Measurements from ENCODE around the gene MRPL34. TPM values are rescaled to one million over a fixed set of nuclear protein-coding genes. Genes with fewer than 3 reads are reported as not detected.
A peak's percentile ranks its signal among the peaks of the same experiment; 100 is the strongest.

Gene MRPL34
- total RNA-seq, 3 donors from 2014 or later = 111 to 137 (median 126) TPM

GRCh38 chr19:17325881-17326594 is 20.4 kb downstream of the MRPL34 start:
- no peaks in the 10 kb centered on the region for H3K36me3 Mint-ChIP-seq (ENCODE audit: insufficient read depth)
- no peak overlapping the region for H3K4me3 Mint-ChIP-seq
- H3K9me3 Mint-ChIP-seq = no peaks in the 10 kb centered on the region
- peaks cover 13% of the 10 kb centered on the region for H3K4me1 Mint-ChIP-seq (ENCODE audit: low read depth)
- H3K27me3 Mint-ChIP-seq (ENCODE audit: low read depth) = peaks cover 2% of the 10 kb centered on the region
- DNase-seq (no peak), ATAC-seq (no peak)

DNA sequence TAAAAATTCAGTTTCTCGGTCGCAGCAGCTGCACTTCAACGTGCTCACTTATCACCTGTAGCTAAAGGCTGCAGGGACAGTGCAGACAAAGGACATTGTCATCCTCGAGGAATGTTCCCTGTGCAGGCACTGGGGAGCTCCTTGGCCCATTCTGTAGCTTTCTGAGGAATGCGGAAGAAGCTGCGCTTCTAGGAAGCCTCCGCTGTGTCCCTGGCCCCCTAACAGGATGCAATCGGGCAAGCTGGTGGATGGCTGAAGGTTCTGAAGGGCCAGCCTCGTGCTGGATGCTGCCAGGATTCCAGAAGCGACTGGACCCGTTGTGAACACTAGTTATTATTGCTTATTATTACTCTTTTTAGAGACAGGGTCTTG is 20.9 kb downstream of the MRPL34 start:
- H3K4me3 Mint-ChIP-seq = no peak overlapping the region
- no peak for DNase-seq
- peaks cover 13% of the 10 kb centered on the region for H3K4me1 Mint-ChIP-seq (ENCODE audit: low read depth)
- no peaks in the 10 kb centered on the region for H3K36me3 Mint-ChIP-seq (ENCODE audit: insufficient read depth)
- no peak for ATAC-seq
- H3K9me3 Mint-ChIP-seq = no peaks in the 10 kb centered on the region
- peaks cover 2% of the 10 kb centered on the region for H3K27me3 Mint-ChIP-seq (ENCODE audit: low read depth)

GRCh38 chr19:17327068-17327653 is 21.5 kb downstream of the MRPL34 start:
- ATAC-seq = no peak

GRCh38 chr19:17327654-17328516 is 22.2 kb downstream of the MRPL34 start:
- Mint-ChIP-seq H3K9me3 (no peaks in the 10 kb centered on the region), H3K4me3 (peak overlapping the region; percentile 75), H3K27me3 (ENCODE audit: low read depth) (peaks cover 2% of the 10 kb centered on the region), H3K4me1 (ENCODE audit: low read depth) (peaks cover 10% of the 10 kb centered on the region), H3K36me3 (ENCODE audit: insufficient read depth) (no peaks in the 10 kb centered on the region)
- DNase-seq (peak; percentile 50), ATAC-seq (peak; percentile 64 to 66)

More at GRCh38 chr19:17327068-17327653, 21.5 kb downstream of the MRPL34 start:
- peak overlapping the region; percentile 20 for H3K4me3 Mint-ChIP-seq
- peaks cover 2% of the 10 kb centered on the region for H3K27me3 Mint-ChIP-seq (ENCODE audit: low read depth)
- no peaks in the 10 kb centered on the region for H3K9me3 Mint-ChIP-seq
- H3K4me1 Mint-ChIP-seq (ENCODE audit: low read depth) = peaks cover 13% of the 10 kb centered on the region
- no peaks in the 10 kb centered on the region for H3K36me3 Mint-ChIP-seq (ENCODE audit: insufficient read depth)
- DNase-seq = no peak

DNA sequence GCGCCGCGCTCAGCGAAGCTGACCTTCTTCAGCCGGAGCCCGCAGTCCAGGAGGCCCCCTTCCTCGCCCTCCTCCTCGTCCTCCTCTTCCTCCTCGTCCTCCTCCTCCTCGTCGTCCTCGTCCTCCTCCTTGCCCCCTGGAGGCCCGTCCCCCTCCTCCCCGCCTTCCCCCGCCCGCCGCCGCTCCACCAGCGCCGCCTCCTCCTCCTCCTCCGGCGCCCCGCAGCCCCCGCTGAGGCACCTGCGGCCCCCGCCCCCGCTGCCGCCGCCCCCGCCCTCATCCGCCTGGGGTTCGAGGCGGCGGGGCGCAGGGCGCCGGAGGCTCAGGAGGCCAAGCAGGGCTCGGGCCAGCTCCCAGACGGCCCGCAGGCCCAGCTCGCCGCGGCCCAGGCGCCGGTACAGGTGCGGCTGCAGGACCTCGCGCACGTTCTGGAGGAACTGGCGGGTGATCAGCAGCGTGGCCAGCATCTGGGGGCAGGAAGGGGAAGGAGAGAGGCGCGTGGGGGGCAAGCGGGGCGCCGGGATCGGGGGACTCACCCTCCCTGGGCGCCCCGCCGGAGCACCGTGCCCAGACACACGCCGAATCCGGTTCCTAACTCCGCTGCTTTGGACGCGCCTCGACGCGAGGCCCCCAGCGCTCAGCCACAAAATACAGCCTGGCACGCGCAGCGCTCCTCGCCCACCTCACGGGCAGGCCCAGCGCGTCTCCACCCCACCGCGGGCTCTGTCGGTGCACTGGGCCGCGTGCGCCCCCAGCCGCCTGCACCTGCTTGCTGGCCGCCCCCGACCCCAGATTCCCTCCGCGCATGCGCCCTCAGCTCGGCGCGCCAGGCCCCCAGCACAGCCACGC is 23.1 kb downstream of the MRPL34 start:
- ATAC-seq (peak; percentile 24 to 35), DNase-seq (peak; percentile 51)
- Mint-ChIP-seq H3K9me3 (no peaks in the 10 kb centered on the region), H3K4me3 (peak overlapping the region; percentile 75), H3K4me1 (ENCODE audit: low read depth) (peaks cover 14% of the 10 kb centered on the region), H3K36me3 (ENCODE audit: insufficient read depth) (no peaks in the 10 kb centered on the region), H3K27me3 (ENCODE audit: low read depth) (peaks cover 2% of the 10 kb centered on the region)

DNA sequence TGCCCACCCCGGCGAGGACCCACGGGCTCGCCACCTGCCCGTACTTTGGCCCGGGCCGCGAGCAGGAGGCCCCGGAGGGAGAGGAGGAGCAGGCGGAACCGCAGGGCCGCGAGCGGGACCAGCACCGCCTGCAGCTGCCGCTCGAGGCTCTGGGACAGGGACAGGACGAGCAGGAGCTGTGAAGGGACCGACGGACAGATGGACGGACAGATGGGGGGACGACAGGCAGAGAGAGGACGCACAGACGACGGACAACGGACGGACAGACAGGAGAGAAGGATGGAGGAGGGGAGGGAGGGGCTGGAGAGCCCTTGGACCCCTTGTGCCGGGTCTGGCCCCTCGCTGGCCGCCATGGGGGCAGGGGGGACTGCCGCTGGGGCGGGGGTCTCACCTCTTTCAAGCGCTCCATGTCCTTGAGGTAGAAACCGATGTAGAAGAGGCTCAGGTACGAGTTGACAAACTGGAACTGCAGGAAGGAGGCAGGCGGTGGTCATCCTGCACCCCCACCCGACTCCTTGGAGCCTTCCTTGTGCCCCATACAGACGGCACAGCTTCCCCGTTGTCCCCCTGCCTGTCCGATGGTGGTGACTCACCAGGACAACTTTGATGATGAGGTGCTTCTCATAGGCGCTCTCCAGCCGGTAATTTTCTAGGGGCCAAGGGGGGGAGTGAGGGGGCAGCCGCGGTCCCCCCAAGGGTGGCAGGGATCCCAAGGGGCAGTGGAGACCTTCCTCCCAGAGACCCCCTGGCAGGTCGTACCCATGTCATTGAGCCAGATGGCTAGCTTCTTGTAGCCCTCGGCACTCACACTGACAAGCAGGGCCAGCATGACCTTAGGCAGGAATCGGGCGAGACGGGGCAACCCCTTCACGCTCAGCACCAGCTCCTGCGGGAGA is 23.9 kb downstream of the MRPL34 start:
- DNase-seq (no peak), ATAC-seq (no peak)
- peaks cover 17% of the 10 kb centered on the region for H3K4me1 Mint-ChIP-seq (ENCODE audit: low read depth)
- peaks cover 2% of the 10 kb centered on the region for H3K27me3 Mint-ChIP-seq (ENCODE audit: low read depth)
- peak overlapping the region; percentile 13 for H3K4me3 Mint-ChIP-seq
- no peaks in the 10 kb centered on the region for H3K36me3 Mint-ChIP-seq (ENCODE audit: insufficient read depth)
- H3K9me3 Mint-ChIP-seq = no peaks in the 10 kb centered on the region

DNA sequence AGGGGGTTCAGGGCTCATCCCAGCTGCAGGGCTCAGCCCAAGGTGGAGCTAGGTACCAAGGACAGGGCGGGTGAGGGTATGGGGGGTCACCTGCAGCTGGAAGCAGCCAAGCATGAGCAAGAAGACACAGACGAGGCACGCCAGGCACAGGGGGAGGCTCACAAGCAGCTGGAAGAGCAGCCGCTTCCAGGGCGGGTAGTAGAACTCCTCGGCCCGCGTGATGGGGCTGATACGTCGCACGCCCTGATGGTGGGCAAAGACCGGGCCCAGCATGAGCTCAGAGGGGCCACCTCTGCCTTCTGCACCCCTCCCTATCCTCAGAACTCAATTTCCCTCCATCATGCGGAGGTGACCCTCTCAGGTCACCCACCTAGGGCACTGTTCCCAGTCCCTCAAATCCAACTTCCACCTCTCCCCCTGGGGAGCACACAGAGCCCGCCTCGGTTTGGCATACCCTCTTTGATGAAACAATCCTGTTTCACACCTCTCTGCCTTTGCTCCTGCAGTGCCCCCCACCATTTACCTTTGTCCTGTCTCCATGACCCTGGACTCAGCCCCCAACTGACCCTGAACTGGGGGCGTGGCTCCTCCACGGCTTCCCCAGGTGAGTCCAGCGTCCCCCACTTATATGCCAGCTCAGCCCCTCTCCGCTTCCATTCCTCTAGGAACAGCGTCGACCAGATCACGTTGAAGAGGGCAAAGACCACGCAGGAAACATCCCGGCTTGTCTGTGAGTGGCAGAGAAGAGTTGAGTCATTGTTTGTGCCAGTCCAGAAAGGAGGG is 24.8 kb downstream of the MRPL34 start:
- H3K9me3 Mint-ChIP-seq = no peaks in the 10 kb centered on the region
- no peaks in the 10 kb centered on the region for H3K36me3 Mint-ChIP-seq (ENCODE audit: insufficient read depth)
- DNase-seq (no peak), ATAC-seq (no peak)
- H3K4me3 Mint-ChIP-seq = peak overlapping the region; percentile 42
- peaks cover 23% of the 10 kb centered on the region for H3K4me1 Mint-ChIP-seq (ENCODE audit: low read depth)
- H3K27me3 Mint-ChIP-seq (ENCODE audit: low read depth) = peaks cover 2% of the 10 kb centered on the region

DNA sequence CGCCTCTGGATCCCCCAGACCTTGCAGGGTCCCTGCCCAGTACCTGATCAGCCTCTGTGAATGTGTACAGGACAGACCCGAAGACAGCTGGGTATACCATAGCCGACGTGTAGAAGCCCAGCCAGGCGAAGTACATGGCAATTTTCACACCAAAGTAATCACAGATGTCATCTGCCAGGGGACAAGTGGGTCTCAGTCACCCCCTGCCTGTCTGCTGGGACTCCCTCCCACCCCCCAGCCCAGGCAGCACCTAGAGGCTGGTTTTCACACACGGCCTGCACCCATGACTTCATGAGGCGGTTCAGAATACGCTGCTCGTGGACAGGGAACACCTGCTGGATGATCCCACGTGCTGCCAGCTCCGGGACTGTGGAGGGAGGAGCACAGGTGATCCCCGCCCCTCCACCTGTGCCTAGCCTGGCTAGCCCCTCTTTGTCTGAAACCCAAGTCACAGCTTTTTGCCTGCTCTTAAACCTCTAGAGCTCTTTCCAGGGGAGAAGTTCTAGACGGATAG is 25.4 kb downstream of the MRPL34 start:
- DNase-seq = no peak

DNA sequence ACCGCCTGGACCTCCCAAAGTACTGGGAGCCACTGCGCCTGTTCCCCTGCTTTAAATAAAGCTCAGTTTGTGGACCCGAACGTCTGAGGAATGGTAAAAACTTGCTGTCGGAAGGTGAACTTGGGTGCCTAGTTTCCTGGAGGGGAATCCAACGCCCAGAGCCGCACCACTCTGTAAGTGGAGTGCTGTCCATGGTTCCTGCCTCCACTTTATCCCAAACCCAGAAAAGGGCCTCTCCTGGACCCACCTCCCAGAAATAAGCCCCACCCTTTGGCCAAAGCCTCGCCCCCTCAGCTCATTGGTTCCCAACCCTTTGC is 26.6 kb downstream of the MRPL34 start:
- Mint-ChIP-seq H3K36me3 (ENCODE audit: insufficient read depth) (no peaks in the 10 kb centered on the region), H3K27me3 (ENCODE audit: low read depth) (peaks cover 2% of the 10 kb centered on the region), H3K4me3 (no peak overlapping the region), H3K9me3 (no peaks in the 10 kb centered on the region), H3K4me1 (ENCODE audit: low read depth) (peaks cover 34% of the 10 kb centered on the region)
- ATAC-seq (no peak), DNase-seq (no peak)

More for the DNA sequence above, 25.4 kb downstream of the MRPL34 start:
- Mint-ChIP-seq H3K4me3 (no peak overlapping the region), H3K4me1 (ENCODE audit: low read depth) (peaks cover 26% of the 10 kb centered on the region), H3K36me3 (ENCODE audit: insufficient read depth) (no peaks in the 10 kb centered on the region), H3K27me3 (ENCODE audit: low read depth) (peaks cover 2% of the 10 kb centered on the region), H3K9me3 (no peaks in the 10 kb centered on the region)
- no peak for ATAC-seq

GRCh38 chr19:17332677-17333581 is 27.3 kb downstream of the MRPL34 start:
- ATAC-seq (no peak), DNase-seq (no peak)
- Mint-ChIP-seq H3K27me3 (ENCODE audit: low read depth) (peaks cover 2% of the 10 kb centered on the region), H3K4me3 (no peak overlapping the region), H3K36me3 (ENCODE audit: insufficient read depth) (no peaks in the 10 kb centered on the region), H3K4me1 (ENCODE audit: low read depth) (peaks cover 35% of the 10 kb centered on the region), H3K9me3 (no peaks in the 10 kb centered on the region)

- H3K27me3 Mint-ChIP-seq (ENCODE audit: low read depth) = peaks cover 2% of the 10 kb centered on the region
- peak overlapping the region; percentile 82 for H3K4me3 Mint-ChIP-seq
- H3K4me1 Mint-ChIP-seq (ENCODE audit: low read depth) = peaks cover 40% of the 10 kb centered on the region
- no peaks in the 10 kb centered on the region for H3K9me3 Mint-ChIP-seq
- peak; percentile 72 for DNase-seq
- H3K36me3 Mint-ChIP-seq (ENCODE audit: insufficient read depth) = no peaks in the 10 kb centered on the region
- peak; percentile 51 to 53 for ATAC-seq
Observed at GRCh38 chr19:17333611-17334413, 28.1 kb downstream of the MRPL34 start.
